GM21381 (cell line): ENCODE measurements around the gene DEFB129.
"Not testable (repeated sequence)": the region's sequence is repeated elsewhere in the genome, so short reads cannot be mapped to it uniquely, and the experiment has no call there.

Experiments
- ATAC-seq: cut with Tn5 transposase; IDR thresholded peaks from one replicate; pipeline ENCODE4 v1.9.1; 2021; ENCODE audit warnings: mild to moderate bottlenecking, moderate library complexity; ENCODE audit not compliant: unreplicated experiment

The DEFB129 gene

GRCh38 chr20:226958-227357 is at the start of gene DEFB129:
TSS of gene DEFB129 (plus strand) at chr20:227258. CDS start at chr20:227289, 31 bp downstream.
- no peak for ATAC-seq

DNA sequence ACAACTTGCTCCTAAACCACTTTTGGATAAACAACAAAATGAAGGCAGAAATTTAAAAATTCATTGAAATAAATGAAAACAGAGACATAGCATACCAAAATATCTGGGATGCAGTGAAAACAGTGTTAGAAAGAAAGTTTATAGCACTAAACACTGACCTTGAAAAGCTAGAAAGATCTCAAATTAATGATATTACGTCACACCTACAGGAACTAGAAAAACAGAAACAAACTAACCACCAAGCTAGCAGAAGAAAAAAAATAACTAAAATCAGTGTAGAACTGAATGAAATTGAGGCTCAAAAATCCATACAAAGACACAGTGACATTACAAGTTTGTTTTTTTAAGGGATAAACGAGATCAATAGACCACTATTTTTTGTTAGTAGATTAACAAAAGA is 42.8 kb upstream of the DEFB129 start:
- no peak for ATAC-seq

GRCh38 chr20:187733-188132 is 39.3 kb upstream of the DEFB129 start:
- no peak for ATAC-seq

DNA sequence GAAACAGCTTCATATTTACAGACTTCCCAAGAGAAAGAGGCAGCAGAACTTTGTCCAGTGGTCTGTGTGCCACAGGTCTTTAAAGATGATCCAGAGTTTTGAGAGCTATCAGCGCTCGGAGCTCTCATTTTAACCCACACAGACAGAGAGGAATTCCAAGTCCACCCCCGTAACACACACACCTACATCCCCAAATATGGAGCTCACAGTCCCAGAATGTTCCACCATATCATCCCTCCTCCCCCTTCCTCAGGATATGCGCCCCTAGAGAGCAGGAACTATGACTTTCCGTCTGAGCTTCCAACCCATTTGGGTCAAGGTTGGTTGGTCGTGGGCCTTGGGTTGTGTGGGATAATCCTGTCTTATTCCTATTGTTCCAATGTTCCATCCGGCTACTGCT is 37.4 kb upstream of the DEFB129 start, which contains the start of gene DEFB128:
DEFB128 (minus strand) TSS at position 101 of the 400 bp plus-strand sequence; CDS start at position 13, 88 bp downstream.
- no peak for ATAC-seq

DNA sequence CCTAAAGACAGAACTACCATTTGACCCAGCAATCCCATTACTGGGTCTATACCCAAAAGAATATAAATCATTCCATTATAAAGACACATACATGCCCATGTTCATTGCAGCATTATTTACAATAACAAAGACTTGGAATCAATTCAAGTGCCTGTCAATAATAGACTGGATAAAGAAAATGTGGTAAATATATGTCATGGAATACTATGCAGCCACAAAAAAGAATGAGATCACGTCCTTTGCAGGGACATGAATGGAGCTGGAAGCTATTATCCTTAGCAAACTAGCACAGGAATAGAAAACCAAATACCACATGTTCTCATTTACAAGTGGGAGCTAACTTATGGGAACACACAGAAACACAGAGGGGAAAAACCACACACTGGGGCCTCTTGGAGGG is 28.8 kb upstream of the DEFB129 start:
- ATAC-seq: no peak

GRCh38 chr20:199996-200395 is 27.1 kb upstream of the DEFB129 start:
- ATAC-seq: no peak

DNA sequence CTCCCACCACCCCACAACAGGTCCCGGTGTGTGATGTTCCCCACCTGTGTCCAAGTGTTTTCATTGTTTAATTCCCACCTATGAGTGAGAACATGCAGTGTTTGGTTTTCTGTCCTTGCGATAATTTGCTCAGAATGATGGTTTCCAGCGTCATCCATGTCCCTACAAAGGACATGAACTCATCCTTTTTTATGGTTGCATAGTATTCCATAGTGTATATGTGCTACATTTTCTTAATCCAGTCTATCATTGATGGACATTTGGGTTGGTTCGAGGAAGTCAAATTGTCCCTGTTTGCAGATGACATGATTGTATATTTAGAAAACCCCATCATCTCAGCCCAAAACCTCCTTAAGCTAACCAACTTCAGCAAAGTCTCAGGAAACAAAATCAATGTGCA is 23.4 kb upstream of the DEFB129 start:
- not testable (repeated sequence) for ATAC-seq

- ATAC-seq: no peak
These were observed 18.0 kb upstream of the DEFB129 start for GRCh38 chr20:208942-209566.

DNA sequence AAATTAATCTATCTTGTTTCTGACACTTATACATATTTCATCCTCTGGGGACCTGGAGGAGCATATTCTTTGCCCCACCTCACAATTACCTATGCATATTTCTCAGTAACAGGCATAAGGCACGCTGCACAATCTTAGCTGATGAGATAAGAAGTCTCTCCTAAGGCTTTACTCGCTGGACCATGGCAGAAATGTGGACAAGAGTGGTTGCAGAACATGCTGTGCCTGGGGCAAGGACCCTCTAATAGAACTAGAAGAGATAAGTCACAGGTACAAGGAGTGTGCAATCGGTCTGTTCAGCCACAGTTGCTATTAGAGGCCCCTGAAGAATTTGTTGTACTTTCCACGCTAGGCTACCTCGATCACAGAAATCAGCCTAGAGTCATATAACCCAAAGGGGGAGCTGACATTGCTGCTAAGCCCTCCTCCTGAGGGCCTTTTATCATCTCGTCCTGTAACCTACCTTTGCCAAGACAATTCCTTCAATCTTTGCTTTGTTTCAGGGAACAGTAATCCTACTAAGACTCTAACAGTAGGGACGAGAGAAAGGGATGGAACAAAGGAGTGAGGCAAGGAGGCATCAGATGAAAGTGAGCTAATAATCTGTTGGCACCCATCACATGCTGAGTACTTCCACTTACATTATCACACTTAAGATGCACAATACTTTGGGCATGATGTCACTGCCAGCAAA is 16.1 kb upstream of the DEFB129 start:
- ATAC-seq: no peak

GRCh38 chr20:214383-214782 is 12.7 kb upstream of the DEFB129 start:
- no peak for ATAC-seq

GRCh38 chr20:215796-216195 is 11.3 kb upstream of the DEFB129 start:
- no peak for ATAC-seq

DNA sequence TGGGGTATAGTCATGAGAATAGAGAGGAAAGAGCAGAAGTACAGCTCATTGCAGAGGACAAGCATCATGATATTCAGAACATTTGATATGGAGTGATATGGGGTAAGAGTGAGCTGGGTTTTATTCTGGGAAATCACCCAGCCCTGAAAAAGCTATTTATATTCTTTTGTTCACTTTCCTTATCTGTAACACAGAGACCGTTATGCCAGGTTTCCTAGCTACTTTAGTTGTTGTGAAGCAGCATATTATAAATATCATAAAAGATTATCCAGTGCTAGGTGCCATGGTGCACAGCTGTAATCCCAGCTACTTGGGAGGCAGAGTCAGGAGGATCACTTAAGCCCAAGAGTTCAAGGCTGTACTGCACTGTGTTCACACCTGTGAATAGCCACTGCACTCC is 9.8 kb upstream of the DEFB129 start:
- ATAC-seq: no peak

DNA sequence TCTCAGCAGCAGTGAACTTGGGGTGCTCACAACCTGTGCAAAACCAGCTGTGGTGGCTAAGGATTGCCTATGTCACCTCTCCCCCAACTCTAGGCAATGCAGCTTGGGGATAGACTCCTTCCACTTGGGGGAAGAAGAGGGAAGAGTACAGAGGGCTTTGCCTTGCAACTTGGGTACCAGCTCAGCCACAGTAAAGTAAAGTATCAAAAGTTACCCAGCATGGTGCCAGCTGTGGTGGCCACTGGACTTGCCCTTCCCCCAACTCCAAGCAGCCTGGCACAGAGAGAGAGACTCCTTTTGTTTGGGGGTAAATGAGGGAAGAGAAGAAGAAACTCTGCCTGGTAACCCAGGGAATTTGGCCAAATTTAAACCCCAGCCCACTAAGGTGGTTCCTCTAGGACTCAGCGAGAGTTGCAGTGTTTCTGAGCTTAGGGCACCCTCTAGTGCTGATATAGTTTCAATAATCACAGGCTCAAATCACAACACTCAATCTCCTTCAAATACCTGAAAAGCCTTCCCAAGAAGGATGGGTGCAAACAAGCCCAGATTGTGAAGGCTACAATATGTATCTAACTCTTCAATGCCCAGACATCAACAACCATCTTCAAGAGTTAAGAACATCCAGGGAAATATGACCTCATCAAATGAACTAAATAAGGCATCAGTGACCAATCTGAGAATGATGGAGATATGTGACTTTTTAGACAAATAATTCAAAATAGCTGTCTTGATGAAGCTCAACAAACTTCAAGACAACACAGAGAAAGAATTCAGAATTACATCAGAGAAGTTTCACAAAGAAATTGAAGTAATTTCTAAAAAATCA is 7.6 kb upstream of the DEFB129 start:
- no peak for ATAC-seq

DNA sequence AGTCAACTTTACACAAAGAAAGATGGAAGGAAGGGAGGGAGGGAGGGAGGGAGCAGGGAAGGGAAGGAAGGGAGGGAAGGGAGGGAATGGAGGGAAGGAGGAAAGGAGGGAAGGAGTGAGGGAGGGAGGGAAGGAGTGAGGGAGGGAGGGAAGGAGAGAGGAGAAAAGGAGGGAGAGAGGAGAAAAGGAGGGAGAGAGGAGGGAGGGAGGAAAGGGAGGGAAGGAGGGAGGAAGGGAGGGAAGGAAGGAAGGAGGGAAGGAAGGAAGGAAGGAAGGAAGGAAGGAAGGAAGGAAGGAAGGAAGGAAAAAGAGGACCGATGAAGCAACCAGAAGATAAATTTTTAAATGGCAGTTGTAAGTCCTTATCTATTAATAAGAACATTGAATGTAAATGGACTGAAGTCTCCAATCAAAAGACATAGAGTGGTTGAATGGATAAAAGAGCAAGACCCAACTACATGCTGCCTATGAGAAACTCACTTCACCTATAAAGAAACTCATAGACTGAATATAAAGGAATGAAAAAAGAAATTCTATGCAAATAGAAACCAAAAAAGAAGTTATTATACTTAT is 5.7 kb upstream of the DEFB129 start:
- no peak for ATAC-seq

DNA sequence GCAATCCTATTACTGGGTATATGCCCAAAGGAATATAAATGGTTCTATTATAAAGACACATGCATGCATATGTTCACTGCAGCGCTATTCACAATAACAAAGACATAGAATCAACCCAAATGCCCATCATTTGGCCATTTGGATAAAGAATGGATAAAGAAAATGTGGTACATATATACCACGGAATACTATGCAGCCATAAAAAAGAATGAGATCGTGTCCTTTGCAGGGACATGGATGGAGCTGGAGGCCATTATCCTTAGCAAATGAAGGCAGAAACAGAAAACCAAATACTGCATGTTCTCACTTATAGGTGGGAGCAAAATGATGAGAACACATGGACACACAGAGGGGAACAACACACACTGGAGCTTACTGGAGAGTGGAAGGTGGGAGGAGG is 1.2 kb upstream of the DEFB129 start:
- not testable (repeated sequence) for ATAC-seq

- ATAC-seq: no peak
These were observed 514 bp downstream of the DEFB129 start for GRCh38 chr20:227439-228105.

DNA sequence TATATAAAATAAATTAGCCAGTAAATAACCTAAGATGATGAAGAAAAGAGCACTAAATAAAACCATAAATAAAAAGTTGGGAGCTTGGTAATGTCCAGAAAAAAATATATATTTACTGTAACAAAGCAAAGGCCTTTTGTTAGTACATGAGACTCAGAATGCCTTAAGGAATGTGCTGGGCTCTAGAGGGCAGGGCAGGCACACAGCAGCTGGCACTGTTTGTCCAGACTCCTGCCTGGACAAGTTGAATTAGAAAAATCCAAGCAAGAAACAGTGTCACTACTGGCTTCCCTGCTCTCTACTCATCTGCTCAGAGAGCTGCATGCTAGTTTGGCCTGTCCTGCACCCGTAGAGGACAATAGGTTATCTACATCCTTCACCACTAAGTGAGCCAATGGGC is 8.8 kb downstream of the DEFB129 start:
- no peak for ATAC-seq

DNA sequence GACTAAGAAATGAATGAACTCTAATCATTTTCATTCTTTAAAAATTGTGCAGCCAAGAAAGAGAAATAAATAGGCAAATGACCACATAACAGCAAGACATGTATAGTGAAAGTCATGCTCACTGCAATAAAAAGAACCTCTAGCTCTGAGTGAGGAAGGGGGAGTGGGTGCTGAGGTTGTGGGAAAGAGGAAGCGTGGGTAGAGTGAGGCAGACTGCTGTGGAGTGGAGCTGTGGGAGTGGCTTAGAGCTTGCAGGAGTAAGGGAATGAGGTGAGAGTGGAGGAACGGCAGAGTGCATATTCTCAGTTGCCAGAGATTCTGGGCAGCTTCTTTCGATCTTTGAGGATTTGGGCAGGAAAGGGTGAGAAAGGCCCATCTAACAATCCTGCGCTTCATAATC is 10.4 kb downstream of the DEFB129 start:
- ATAC-seq: no peak

- no peak for ATAC-seq
These were observed 10.9 kb downstream of the DEFB129 start for GRCh38 chr20:237929-238328.

DNA sequence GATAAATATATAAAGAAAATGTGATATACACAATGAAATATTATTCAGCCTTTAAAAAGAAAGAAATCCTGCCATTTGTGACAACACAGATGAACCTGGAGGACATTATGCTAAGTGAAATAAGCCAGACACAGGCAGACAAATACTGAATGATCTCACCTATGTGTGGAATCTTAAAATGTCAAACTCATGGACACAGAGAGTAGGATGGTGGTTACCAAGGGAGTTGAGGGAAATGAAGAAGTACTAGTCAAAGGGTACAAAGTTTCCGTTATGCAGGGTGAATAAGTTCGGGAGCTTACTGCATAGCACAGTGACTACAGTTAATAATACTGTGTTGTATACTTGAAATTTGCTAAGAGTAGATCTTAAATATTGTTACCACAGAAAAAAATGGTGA is 15.8 kb downstream of the DEFB129 start:
- no peak for ATAC-seq

DNA sequence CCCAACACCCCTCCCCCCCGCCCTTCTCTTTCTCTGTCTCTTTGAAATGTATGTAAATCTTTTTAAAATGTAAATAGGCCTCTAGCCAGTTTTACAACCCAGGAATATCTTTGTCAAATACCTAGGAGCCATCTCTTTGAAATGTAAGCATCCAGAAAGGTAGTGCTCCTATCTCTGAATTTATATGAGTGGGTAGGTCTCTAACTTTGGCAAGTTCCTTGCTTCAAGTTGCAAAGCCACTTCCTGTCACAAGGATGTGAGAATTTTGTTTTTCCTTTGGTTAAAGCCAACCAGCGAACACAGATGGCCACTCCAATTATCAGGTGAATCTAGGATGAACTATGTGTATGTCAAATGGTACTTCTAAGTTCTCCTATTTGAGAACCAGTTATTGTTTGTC is 24.3 kb downstream of the DEFB129 start:
- no peak for ATAC-seq
